ENCODE measurements around the gene ZFP36L2. TPM values are rescaled to one million over a fixed set of nuclear protein-coding genes. Genes with fewer than 3 reads are reported as not detected.
"Not testable (repeated sequence)": the region's sequence is repeated elsewhere in the genome, so short reads cannot be mapped to it uniquely, and the experiment has no call there.

Gene ZFP36L2
- polyA plus RNA-seq, 1 donor = 83.3 TPM

DNA sequence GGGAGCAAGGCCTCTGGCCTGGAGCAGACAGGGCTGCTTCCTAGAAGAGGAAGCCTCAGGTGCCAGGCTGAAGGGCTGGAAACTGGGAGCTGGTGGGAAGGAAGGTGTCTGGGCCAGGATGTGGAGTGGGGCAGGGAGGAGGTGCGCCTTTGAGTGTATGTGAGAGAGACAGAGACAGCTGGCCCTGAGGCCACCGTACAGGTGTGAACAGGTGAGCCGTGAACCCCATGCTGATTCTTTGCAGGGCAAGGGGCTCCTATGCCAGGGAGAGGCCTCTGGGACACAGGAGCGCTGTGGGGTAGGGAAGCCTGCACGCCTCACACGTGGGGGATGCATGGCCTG, 16.3 kb downstream of the ZFP36L2 start:
- DNase-seq = no peak

DNA sequence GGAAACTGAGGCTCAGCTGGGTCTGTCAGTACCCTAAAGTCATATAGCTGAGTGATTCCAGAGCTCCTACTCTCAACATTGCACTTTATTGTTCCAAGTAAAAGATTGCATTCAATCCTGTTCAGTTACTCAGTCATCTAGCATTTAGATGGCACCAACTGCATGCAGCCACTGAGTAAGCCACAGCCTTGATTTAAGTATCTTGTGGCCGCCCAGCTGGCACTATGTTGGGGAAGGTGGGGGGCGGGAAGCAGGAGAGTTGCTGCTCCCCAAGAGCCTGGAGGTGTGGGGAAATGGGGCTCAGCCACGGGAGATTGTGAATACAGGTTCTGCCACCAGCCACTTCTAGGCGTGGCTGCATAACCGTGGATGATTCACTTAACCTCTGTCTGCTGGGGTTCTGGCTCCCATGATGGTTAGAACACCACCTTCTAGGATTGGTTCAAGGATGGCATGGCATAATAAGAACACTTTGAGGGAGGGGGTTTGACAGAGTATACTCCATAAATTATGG, 17.1 kb downstream of the ZFP36L2 start:
- DNase-seq = no peak

DNA sequence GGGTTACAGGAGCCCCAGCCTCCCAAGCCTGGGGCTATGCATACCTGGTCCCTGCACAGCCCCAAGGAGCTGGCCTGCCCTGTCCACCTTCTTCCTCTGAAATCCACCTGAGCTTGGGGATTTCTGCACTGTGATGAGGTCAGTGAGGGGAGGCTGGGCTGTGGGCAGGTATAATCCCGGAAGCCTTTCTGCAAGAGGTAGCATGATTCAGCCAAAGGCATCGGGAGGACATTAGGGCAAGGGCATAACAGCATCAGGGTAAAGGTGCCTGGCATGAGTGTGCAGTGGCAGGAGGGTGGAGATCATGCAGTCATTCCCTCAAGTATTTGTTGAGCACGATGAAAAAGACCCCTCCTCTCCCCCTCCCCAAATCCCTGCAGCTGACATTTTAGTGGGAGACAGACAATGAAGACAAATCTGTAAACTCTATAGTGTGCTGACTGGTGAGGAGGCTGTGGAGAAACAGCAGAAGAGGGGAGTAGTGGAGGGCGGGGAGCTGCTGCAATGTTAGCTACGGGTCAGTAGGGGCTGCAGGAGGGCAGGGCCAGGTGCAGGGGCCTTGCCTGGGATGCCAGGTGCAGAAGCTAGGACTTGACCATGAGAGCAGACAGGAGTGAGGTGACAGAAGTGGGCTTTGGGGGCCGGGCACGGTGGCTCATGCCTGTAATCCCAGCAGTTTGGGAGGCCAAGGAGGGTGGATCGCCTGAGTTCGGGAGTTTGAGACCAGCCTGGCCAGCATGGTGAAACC, 18.7 kb downstream of the ZFP36L2 start:
- no peak for DNase-seq

GRCh38 chr2:43206602-43207001, 19.8 kb downstream of the ZFP36L2 start:
- no peak for DNase-seq

GRCh38 chr2:43203373-43203772, 23.0 kb downstream of the ZFP36L2 start:
- DNase-seq = no peak

GRCh38 chr2:43202289-43202688, 24.1 kb downstream of the ZFP36L2 start:
- no peak for DNase-seq

GRCh38 chr2:43201497-43201896, 24.9 kb downstream of the ZFP36L2 start:
- no peak for DNase-seq

DNA sequence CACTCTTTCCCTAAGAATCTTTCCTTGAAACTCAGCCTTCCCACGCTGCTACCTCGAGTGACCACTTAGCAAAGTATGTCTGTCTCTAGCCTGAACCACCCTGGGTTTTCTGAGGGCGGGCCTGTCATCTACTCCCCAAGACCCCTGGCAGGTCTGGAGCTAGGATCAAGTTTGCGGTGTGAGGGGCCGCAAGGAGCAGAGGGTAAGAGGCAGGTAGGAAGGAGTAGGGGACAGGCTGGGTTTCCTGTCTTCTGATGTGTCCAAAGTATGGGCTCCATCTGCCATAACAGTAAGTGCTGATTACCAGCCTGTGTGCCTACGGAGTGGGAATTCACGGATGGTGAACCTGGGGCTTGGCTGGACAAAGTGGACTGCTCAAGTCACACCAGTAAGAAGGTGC, 25.4 kb downstream of the ZFP36L2 start:
- no peak for DNase-seq

GRCh38 chr2:43199492-43200488, 26.6 kb downstream of the ZFP36L2 start:
- DNase-seq = no peak

GRCh38 chr2:43198263-43198662, 28.1 kb downstream of the ZFP36L2 start:
- DNase-seq = no peak

DNA sequence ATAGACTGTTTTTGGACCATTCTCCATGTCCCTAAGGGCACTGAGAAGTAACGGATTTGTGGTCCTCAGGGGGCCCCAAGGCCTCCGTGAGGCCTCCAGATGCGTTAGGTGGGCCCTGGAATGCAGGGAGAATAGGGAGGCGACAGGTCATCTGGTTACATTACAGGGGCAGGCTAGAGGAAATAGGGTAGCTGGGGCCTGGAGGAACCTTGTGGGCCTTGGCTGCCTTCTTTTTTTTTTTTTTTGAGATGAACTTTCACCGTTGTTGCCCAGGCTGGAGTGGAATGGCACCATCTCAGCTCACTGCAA, 28.9 kb downstream of the ZFP36L2 start:
- no peak for DNase-seq

DNA sequence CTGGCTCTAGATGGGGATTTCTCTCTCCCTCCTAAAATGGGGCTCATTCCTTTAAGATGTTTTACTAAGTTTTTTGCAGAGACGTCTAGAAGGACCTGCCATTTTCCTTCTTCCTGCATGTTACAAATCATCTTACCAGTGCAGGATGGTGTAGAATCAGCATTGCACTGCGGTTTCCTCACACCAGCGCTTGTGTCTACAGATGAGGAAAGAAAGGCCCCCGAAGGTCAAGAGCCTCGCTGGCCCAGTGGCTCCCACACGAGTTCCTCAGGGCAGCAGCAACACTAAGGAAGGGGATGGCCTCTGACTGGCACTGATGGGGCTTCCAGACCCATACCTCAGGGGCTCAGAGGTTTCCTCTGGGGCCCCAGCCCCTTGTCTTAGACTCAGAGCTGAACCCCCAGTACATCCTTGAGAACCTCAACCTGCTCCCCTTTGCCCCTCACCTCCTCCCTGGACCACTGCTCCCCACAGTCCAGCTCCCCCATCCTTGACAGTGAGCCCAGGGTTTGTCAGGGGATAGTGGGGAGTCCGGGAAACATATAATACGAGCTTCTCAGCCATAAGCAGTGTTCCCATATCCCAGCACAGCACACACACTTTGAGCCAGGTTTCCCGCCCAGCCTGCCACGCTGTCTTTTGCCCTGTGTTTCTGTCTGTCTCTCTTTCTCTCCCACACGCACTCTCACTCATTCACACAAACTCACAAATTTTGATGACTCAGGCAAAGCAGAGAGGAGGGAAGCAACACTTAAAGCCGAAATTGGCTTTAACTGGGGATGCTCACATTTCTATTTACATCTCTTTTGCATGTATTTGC, 29.4 kb downstream of the ZFP36L2 start:
- DNase-seq = no peak

DNA sequence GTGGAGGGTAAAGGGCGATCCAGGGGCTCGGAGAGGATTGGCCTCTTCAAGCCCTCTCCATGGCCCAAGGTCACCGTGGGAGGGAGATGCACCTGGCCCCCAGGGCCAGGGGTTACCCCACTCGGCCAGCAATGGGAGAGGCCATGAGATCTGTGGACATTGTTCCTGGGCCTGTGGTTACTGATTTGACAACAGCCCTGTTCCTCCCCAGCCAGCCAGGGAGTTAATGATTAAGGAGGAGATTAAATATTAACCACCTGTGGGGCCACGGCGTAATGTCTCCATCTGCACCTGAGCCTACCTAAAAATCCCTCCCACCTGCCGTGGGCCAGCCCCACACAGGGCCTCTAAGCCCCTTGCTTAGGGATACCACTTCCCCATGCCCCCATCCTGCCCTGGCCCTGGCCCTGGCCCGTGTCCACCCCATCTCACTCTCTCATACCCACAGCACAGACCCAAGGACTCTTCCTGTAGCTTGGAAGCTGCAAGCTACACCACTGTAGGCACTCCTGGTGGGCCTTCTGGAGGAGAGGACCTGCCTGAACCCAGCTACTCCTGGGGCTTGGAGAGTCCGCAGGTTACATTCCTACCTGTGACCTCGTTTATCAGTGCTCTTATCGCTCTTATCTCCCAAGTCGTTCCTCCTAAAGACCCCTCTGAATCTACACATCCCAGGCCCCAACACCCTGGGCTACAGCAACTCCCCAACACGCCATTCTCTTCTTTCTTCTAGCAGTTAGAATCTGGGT, 32.1 kb downstream of the ZFP36L2 start:
- peak; percentile 79 for DNase-seq

- DNase-seq = no peak
Measured at GRCh38 chr2:43193652-43194120, 32.7 kb downstream of the ZFP36L2 start.

- DNase-seq = no peak
Measured at GRCh38 chr2:43192744-43193651, 33.4 kb downstream of the ZFP36L2 start.

GRCh38 chr2:43191947-43192516, 34.4 kb downstream of the ZFP36L2 start:
- no peak for DNase-seq

DNA sequence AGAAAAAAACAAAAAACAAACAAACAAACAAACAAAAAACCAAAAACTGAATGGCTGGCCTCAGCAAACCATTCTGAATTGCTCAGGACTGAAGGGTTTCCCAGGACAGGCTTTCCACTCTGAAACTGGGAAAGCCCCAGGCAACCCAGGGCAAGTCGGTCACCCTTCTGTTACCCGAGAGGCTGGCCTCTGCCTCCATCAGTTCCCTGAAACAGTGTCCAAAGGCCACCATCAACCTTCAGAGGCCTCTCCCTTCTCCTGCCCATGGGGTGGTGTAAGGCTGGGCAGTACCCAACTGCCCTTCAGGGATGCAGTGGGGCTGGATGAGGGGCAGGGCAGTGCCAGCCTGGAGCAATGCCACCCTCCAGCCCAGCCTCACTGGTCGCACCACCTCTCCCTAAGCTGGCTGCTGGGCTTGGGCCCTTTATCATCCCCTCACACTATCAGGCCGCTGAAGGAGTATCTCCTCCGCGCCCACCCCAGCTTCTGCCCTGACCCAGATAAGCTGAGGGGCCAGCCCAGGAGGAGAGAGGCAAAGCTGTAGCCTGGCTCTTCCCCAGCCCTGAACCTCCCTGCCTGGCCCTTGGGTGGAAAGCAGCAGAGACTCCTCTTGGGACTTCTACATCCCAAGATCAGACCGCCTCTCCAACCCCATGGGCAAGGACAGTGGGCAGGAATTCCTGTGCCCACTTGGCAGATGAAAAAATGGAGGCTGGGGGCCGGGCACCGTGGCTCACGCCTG, 35.9 kb downstream of the ZFP36L2 start:
- DNase-seq = no peak

DNA sequence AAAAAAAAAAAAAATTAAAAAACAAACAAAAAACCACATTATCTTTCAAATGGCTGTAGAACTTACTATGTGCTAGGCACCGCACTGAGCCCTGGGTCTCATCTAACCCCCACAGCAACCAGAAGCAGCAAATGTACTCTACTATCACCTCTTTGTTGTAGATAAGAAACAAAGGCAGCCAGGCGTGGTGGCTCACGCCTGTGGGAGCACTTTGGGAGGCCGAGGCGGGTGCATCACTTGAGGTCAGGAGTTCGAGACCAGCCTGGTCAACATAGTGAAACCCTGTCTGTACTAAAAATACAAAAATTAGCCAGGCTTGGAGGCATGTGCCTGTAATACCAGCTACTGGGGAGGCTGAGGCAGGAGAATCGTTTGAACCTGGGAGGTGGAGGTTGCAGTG, 36.5 kb downstream of the ZFP36L2 start:
- not testable (repeated sequence) for DNase-seq

Measured in left kidney (tissue), 2 donors.